Measurements from ENCODE around the gene HNRNPUL1.
A peak's percentile ranks its signal among the peaks of the same experiment; 100 is the strongest.
"Not testable (repeated sequence)": the region's sequence is repeated elsewhere in the genome, so short reads cannot be mapped to it uniquely, and the experiment has no call there.

Gene HNRNPUL1

GRCh38 chr19:41278478-41278877 lies 14.3 kb downstream of the HNRNPUL1 start:
- DNase-seq, result no peak

- DNase-seq, result no peak
Observed at GRCh38 chr19:41288673-41289530, 24.7 kb downstream of the HNRNPUL1 start.

GRCh38 chr19:41289814-41290213 lies 25.6 kb downstream of the HNRNPUL1 start:
- DNase-seq, result not testable (repeated sequence)

GRCh38 chr19:41294393-41294792 lies 30.2 kb downstream of the HNRNPUL1 start:
- no peak for DNase-seq

GRCh38 chr19:41295499-41295898 lies 31.3 kb downstream of the HNRNPUL1 start:
- no peak for DNase-seq

GRCh38 chr19:41296433-41296871 lies 32.3 kb downstream of the HNRNPUL1 start:
- DNase-seq, result no peak

- DNase-seq, result no peak
Observed at GRCh38 chr19:41297628-41298347, 33.6 kb downstream of the HNRNPUL1 start.

- no peak for DNase-seq
Observed at GRCh38 chr19:41298348-41298964, 34.3 kb downstream of the HNRNPUL1 start.

- DNase-seq, result no peak
Observed at GRCh38 chr19:41299046-41299754, 35.0 kb downstream of the HNRNPUL1 start.

GRCh38 chr19:41299755-41300089 lies 35.5 kb downstream of the HNRNPUL1 start:
- DNase-seq, result peak; percentile 39

GRCh38 chr19:41300555-41300954 lies 36.4 kb downstream of the HNRNPUL1 start:
- no peak for DNase-seq

GRCh38 chr19:41302624-41303351 lies 38.6 kb downstream of the HNRNPUL1 start:
- no peak for DNase-seq

- no peak for DNase-seq
Observed at GRCh38 chr19:41303954-41304353, 39.8 kb downstream of the HNRNPUL1 start.

- no peak for DNase-seq
Observed at GRCh38 chr19:41304706-41305483, 40.7 kb downstream of the HNRNPUL1 start.

- DNase-seq, result no peak
Observed at GRCh38 chr19:41305927-41306793, 42.0 kb downstream of the HNRNPUL1 start.

- DNase-seq, result no peak
Observed at GRCh38 chr19:41307090-41307875, 43.1 kb downstream of the HNRNPUL1 start.

- no peak for DNase-seq
Observed at GRCh38 chr19:41307954-41308449, 43.8 kb downstream of the HNRNPUL1 start.

- DNase-seq, result peak; percentile 32
Observed at GRCh38 chr19:41308450-41309179, 44.4 kb downstream of the HNRNPUL1 start.

Measured in NCI-H510A (cell line).